HEK293 (cell line): ENCODE measurements around the gene PLPP6.

ENCODE experiments used
- BCL11A ChIP-seq: fragments of 450-650 bp; formaldehyde crosslinking; IDR thresholded peaks from 2 replicates; pipeline ENCODE4 v1.5.1; 2016; ENCODE audit warnings: low read depth, missing biosample characterization, missing genetic modification characterization
- CTCF ChIP-seq: fragments of 450-650 bp; formaldehyde crosslinking; IDR thresholded peaks from 2 replicates; pipeline ENCODE4 v1.5.1; 2016; ENCODE audit warnings: missing biosample characterization, missing genetic modification characterization
- EGR2 ChIP-seq: fragments of 450-650 bp; formaldehyde crosslinking; IDR thresholded peaks from 2 replicates; pipeline ENCODE4 v1.5.1; 2016; ENCODE audit warnings: low read depth, missing biosample characterization, missing genetic modification characterization
- GLIS1 ChIP-seq: fragments of 450-650 bp; formaldehyde crosslinking; IDR thresholded peaks from 2 replicates; pipeline ENCODE4 v1.5.1; 2016; ENCODE audit warnings: missing biosample characterization, missing genetic modification characterization
- OVOL3 ChIP-seq: fragments of 450-650 bp; formaldehyde crosslinking; IDR thresholded peaks from 2 replicates; pipeline ENCODE4 v1.5.1; 2016; ENCODE audit warnings: missing biosample characterization, missing genetic modification characterization
- ZBTB49 ChIP-seq: fragments of 450-650 bp; formaldehyde crosslinking; IDR thresholded peaks from 2 replicates; pipeline ENCODE4 v1.5.1; 2016; ENCODE audit warnings: missing biosample characterization, missing genetic modification characterization, low read depth
- ZBTB8A ChIP-seq: fragments of 450-650 bp; formaldehyde crosslinking; IDR thresholded peaks from 2 replicates; pipeline ENCODE4 v1.5.1; 2016; ENCODE audit warnings: missing biosample characterization, missing genetic modification characterization
- ZNF311 ChIP-seq: fragments of 450-650 bp; formaldehyde crosslinking; IDR thresholded peaks from 2 replicates; pipeline ENCODE4 v1.5.1; 2017; ENCODE audit warnings: missing biosample characterization, missing genetic modification characterization, borderline replicate concordance
- TF ChIP-seq, protein P1 (sequence below): fragments of 450-650 bp; formaldehyde crosslinking; IDR thresholded peaks from 2 replicates; pipeline ENCODE4 v1.5.1; 2016; ENCODE audit warnings: missing biosample characterization, missing genetic modification characterization

DNA sequence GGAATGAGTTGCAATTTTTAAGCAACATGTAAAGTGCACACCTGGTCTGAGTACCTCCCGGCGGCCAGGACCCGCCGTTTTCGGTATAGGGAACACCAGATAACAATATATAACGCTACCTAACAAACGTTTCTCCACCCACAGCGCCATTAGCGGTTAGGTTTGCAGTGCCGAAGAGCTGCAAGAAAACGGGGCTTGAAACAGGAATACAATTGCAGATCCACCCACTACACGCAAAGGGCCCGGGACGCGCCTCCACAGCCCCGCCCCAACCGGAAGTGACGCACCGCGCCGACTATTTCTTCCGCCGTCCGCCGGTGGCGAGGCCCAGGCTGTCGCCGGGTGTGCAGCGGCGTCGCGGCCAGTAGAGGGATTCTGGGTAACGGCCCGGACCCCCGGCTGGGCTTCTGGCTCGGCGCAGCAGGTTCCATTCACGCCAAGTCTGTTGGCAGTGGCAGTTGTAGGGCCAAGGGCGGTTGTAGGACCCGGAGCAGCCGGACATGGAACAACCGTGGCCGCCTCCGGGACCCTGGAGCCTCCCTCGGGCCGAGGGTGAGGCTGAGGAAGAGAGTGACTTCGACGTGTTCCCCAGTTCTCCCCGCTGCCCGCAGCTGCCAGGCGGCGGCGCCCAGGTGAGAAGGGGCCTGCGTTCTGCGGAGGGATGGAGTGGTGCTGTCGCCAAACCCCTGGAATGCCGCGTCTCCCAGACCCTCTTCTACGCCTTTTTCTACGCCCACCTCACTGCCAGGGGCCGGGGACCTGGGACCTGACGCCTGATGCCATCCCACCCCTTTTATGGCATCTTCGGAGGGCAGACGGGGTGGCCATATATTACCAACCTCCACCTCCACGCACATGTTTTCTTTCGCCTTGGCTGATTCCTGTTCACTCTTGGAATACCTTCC lies 17.4 kb downstream of the PLPP6 start, which contains the start of gene CDC37L1:
- TF ChIP-seq ZBTB49 (tag by site-specific recombination) (no peak), CTCF (peak; percentile 86), ZNF311 (no peak), BCL11A (no peak), ZBTB8A (peak; percentile 65), EGR2 (tag by site-specific recombination) (peak; percentile 52), OVOL3 (tag by site-specific recombination) (no peak), GLIS1 (tag by site-specific recombination) (peak; percentile 57)
- TF ChIP-seq, protein P1, sequence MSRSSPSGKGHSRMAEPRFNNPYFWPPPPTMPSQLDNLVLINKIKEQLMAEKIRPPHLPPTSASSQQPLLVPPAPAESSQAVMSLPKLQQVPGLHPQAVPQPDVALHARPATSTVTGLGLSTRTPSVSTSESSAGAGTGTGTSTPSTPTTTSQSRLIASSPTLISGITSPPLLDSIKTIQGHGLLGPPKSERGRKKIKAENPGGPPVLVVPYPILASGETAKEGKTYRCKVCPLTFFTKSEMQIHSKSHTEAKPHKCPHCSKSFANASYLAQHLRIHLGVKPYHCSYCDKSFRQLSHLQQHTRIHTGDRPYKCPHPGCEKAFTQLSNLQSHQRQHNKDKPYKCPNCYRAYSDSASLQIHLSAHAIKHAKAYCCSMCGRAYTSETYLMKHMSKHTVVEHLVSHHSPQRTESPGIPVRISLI (tag by site-specific recombination) = no peak
